ENCODE results near the gene GRN.

DNA sequence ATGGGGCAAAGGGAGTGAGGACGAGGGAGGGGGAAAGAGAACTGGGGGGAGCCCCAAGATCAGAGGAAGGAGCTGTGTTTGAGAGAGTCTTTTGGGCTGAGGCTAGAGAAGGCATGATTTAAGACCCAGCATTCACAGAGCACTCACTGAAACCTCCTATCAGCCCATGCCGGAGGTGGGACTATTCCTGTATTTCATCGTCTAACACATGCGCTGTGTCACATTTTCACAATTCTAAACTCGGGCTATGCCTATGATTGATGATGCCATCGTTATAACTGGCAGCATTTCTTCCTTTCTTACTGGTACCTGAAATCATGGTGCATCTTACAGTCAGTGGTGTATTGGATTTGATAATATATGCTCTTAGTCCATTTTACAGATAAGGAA, 15.0 kb downstream of the GRN start:
- TF ChIP-seq EZH2 (IDR thresholded peaks at IDR 0.05; ENCODE audit: insufficient read depth, low read length), result no peak
- no peak for TF ChIP-seq CTCF (IDR thresholded peaks at IDR 0.05; ENCODE audit: insufficient read depth, low read depth, low read length)

All from astrocyte (in vitro differentiated cells and primary cell).